ENCODE measurements around the gene ZNF263.

The ZNF263 gene

DNA sequence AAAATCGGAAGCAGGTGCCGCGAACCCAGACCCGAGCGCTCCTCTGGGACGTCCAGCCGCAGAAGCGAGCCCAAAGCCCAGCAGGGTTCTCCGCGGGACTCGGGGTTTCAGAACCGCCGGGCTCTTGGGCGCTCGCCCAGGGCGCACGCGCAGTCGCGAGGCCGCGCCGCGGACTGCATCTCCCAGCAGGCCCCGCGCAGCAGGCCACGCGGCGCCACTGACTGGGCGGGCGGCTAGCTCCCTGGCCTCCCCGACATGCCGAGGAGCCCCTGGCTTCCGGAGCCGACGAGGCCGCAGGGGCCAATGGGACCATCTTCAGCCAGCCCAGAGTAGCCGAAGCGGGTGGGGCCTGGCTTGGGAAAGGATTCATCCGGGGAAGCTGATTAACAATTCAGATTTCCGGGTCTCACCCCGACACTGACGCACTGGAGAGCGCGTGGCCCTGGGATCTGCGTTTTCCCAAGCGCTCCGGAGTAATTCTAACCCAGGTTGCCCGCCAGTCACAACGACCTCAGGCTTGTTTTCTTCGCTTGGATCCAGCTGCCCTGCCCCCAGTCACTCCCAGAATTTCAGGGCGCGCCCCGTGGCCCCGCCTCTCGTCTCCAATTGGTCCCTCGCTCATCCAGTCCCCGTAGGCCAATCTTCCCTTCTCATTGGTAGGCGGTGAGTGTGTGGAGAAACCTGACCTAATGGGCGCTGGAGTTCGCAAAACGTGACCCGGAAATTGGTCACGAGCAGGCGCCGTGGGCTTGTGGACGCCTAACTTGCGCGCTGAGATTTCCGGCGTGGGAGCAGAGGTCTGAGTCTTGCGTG lies at the start of gene ZNF263:
Gene ZNF263, plus strand, starts transcription at position 762 of the 813 bp plus-strand sequence. CDS start 328 bp downstream, outside the sequence.
- DNase-seq: peak; percentile 91

DNA sequence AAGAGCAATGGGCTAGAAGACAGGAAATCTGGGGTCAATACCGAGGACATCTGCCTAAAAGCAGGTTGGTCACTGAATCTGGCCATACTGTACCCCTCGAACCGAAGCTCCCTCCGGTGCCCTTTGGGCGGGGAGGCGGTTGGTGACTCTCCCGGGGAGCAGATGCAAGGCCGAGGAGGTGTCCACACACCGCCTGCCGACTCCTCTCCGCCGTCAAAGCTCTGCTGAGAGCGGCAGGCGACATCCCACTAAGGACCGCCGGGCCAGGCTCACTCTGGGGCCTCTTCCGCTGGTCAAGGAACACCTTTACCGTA lies 48.8 kb upstream of the ZNF263 start:
- no peak for DNase-seq

DNA sequence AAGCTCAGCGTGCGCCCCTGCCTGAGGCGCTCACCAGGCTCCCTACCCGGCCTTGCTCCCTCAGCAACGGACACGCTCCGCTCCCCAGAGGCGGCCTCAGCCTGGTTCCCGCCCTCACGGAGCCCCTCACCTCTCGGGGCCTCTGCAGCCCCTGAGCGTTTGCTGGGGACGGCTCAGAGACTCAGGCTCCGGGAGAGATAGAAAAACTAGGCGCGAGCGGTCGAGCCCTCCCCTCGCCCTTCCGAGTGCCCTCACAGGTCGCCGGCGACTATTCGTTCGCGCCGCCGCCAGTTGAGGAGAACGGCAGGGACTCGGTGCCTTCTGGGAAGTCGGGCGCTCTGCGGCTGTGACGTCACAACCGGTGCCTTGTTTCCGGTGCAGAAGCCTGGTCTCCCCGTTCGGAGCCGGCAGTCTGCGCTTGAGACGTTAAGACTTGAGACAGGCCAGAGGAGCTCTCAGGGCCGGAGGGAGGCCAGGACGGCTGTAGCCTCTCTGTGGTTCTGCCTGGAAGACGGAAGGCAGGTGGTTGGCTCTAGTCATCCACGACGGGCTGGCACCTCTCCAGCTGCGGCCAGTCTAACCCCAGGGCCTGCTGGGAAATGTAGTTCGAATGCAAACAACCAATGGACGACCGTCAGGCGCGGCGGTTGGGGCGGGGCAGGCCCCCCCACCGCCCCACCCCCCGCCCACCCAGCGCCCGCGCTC lies 48.3 kb upstream of the ZNF263 start, which contains the start of gene ZNF200:
Gene ZNF200, minus strand, starts transcription at position 302 of the 705 bp plus-strand sequence. CDS start 1,403 bp downstream, outside the sequence.
- peak; percentile 86 for DNase-seq

DNA sequence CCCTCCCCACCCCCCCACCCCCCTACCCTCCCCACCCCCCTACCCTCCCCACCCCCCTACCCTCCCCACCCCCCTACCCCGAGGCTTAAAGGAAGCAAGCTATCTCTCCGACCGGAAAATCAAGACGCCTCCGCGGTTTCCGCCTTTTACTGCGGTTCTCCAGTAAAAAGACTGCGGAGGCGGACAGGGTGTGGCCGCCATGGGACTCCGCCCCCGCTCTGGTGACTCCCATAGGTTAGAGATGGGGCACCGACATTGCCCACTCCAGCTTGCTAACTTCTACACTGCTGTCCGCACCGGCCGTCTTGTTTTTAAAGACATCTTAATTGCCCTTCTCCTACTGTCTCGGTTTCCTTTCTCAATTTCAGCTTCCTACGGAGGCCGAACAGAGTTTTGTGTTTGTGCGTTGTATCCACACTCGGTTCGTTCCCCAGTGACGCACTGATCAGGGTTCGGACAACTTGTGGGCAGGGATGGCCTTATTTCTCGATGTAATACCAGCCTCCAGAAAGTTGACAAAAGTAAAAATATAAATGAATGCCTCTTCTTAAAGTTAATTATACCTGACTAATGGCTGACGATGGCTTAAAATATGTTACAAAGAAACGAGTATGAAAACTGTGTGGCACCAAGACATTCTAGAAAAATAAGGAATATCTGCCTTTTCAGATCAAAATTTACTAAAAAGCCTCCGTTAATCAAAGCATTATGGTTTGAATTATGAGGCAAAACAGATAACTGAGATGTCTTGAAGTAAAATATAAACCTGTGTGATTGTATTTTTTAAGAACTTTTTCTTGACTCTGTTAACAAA lies 47.2 kb upstream of the ZNF263 start:
- DNase-seq: no peak

DNA sequence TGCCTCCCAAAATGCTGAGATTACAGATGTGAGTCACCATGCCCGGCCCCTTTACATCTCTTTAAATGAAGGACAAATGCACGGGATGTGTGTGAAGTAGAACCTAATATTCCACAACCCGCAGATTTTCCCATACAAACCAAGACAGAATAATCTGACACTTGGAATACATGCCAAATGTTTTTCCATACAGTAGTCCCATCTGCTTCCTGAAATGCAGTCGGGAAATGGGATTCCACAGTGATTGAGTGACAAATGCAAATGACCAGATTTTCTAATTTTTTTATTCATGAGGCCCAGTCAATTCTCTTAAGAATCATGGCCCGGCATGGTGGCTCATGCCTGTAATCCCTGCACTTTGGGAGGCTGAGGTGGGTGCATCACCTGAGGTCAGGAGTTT lies 41.5 kb upstream of the ZNF263 start:
- DNase-seq: no peak

DNA sequence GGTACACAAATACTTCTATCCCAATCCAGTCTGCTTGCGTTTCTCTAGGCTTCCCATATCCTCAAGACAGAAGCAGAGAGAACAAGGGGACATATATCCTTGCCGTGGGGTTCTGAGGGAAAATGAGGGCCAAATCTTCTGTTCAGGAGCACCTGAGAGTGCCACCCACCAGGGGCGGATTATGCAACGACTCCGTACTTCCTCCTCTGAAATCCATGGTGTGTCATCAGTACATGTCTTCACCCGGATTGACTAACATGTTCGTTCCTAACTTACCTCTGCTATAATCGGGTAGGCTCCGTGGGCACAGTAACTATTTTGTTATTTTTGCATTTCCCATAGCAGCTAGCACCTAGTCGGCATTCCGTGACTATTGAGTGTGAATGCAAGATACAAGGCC lies 40.6 kb upstream of the ZNF263 start:
- no peak for DNase-seq

DNA sequence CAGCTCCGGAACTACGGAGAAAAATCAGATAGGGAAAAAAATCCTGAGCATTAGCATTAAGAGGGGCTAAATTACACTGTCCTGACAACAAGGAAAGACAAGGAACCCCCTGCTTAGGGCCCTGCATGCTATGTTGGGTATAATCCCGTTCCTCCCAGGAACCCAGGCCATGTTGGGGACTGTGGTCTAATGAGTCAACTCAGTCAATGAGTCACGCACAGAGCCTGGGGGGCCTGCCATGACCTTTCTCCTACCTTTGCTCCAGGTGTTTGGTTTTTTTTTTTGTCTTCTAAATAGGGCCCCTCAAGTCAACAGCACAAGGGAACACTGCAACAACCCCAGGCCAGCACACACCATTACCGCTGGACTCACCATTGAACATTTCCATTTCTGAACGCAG lies 39.4 kb upstream of the ZNF263 start:
- DNase-seq: no peak

DNA sequence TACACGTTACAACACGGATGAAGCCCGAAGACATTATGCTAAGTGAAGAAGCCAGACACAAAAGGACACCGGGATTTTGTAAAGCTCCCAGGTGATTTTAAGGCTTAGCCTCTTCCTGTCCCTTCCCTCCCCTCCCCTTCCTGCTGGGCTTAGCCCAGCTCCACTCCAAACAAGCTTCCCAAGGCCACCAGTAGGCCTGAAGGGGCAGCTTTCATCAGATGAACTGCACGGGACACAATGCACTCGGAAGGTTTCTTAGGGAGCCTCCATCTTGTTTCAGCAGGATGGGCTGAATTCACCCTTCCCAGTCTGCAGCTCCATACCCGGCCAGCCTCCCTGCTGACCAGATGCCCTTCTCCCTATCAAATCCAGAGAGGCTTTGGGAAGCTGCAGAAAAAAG lies 37.3 kb upstream of the ZNF263 start:
- DNase-seq: no peak

DNA sequence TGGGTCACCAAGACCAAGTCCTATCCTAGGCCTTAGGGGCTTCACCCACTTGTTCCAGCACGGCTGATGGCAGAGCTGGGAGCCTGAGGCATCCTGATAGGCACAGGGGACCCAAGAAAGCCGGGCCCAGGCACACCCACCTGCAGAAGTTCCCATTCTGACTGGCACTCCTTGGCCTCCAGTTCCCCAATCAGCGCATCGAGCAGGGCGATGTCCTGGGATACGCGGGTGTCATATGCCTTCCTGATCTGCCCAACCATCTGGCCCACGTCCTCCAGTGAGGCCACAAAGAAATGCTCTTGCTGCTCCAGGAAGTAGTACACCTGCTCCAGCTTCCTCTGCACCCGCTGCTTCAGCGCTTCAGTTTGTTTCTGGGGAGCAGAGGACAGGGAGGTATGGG lies 36.4 kb upstream of the ZNF263 start:
- DNase-seq: no peak

DNA sequence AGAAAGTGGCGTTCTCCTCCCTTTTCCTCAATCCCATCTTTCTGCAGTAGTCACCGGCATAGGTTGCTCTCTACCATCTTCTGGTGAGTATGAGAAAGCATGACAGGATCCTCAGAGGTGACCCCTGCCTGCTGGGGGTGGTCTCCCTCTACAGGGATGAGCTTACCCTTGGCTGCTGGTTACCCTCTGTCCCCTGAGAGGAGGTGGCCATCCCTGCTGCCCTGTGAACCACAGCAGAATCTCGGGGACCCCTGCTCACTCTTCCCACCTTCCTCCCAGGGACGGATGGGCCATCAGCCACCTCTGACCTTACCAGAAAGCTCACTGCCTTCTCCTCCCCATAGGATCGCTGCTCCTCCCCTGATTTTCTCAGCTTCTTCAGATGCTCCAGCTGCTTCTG lies 34.7 kb upstream of the ZNF263 start:
- DNase-seq: no peak

DNA sequence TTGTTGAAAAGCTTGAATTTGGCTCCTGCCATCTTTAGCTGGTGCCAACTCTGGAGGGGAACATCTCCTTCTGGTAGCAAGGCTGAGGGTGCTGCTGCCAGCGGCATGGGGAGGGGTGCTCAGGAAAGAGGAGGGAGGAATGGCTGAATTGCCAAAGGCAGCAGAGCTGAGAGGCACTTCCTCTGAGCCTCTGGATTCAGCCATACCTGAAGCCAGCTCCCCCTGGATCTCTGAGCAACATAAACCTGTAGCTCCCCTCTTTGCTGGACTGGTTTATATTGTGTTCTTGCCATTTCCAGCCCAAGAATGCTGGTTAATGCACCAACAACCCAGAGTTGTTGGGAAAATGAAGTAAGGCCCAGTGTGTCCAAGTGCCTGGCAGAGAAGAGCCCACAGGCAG lies 34.3 kb upstream of the ZNF263 start:
- DNase-seq: no peak

DNA sequence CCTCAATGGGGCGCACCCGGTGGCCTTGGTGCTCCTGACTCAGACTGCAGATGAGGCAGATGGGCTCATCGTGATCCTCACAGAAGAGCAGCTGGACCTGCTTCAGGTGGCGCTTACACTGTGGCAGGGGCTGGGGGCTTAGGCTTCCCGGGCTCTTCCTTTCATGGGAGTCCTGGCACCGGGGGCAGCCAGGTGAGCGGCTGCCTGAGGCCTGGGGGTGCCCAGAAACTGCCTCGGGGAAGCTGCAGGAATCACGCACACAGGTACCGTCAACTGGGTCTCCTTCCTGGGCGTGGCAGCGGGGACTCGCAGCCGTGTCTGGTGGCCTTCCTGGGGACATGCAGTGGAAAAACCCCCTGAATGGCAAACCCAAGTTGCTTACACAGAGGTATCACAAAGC lies 33.8 kb upstream of the ZNF263 start:
- no peak for DNase-seq

DNA sequence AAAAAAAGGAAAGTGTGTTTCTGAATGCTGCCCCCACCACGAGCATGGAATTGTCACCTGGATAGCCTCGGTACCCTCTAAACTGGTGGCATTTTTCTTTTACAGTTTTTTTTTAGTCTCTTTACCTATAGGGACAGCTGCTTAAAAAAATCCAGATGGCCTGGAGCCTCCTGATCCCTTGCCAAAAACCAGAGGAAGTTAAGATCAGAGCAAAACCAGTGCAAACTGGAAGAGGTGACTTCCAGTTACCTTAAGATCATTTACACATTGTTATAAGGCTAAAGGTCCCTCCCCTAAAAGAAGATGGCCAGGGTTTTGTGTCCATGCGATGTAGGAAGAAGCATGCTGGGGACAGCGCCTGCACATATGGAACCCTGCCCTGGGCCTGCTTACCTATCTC lies 30.3 kb upstream of the ZNF263 start:
- no peak for DNase-seq

DNA sequence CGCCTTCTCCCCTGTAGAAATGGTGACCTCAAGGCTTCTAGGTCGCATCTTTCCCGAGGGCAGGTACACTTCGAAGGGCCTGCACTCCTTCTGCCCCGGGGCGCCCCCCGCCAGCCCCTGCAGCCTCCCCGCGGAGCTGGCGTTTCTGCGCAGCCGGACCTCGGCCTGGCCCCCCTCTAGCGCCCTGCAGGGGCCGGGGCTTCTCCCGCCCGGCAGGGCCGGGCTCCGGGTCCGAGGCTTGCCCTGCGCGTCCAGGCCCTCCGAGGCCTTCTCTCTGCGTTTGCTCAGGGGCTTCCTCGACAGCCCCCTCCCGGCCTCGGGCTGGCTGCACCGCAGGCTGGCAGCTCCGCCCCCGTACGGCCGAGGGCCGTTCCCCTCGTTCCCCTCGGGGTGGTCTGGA lies 29.0 kb upstream of the ZNF263 start:
- DNase-seq: no peak

DNA sequence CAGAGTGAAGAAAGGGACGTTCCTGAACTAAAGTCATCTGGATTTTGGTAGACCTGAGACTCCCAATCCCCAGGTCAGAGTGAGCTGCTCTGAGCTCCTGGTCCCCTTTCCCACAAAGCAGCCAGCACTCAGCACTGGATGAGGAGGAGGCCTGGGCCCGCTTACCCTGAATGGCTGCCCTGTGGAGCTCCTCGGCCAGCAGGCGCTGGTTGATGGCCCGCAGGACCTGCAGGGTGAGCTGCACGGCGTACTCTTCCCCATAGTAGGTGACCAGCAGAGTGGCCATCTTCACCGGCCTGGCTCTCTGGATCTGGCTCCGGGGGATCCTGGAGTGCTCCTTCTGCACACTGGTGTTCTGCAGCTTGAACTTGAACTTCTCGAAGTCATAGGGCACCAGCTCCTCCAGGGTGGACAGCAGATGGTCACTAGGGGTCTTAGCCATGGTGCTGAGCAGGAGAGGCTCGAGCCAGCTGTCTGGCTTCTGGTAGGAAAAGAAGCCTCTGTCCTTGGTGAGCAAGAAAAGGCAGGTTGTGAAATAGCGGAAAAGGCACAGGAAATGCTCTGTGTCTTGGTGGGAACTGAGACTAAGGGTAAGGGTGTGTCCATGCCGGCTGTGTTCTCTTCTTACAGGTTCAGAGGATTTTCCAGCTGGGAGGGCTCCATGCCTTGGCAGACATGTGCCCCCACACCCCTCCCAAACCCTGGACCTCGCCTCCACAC lies 27.0 kb upstream of the ZNF263 start, which contains the start of gene MEFV:
Gene MEFV, minus strand, starts transcription at position 488 of the 720 bp plus-strand sequence. Its CDS starts 46 bp downstream, at position 442.
- DNase-seq: no peak

DNA sequence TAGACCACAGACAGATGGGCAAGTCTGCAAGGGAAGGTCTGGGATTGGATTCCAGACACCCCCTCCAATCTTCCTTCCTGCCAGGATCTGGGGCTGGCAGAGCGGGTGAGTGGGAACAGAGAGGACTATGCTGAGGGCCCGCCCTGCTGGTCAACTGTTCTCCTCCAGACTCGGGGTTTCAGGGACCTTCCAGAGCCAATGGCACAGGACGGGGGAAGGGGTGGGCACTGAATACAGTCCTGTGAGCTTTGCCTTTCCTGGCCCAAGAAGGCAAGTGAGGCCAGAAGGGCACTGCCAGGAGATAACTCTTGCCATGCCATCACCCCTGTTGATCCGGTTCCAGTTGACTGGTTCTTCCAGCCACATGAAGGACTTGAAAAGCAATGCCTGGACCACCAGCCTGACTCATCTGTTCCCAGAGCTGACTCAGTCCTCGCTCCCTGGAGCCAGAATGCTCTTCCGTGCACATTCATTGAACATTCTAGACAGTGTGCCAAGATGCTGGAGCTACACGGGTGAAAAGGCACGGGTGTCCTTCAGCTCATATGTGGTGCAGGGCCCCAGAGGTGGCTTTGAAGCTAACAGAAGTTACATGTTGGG lies 26.3 kb upstream of the ZNF263 start:
- DNase-seq: no peak

DNA sequence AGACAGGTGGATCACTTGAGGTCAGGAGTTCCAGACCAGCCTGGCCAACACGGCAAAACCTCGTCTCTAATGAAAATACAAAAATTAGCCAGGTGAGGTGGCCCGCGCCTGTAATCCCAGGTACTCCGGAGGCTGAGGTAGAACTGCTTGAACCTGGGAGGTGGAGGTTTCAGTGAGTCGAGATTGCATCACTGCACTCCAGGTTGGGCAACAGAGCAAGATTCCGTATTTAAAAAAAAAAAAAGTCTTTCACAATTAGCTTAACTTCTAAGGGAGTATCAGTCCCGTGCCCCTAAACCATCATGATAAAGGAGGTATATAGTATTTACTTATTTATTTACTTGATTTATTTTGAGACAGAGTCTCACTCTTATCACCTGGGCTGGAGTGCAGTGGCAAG lies 23.5 kb upstream of the ZNF263 start:
- no peak for DNase-seq

DNA sequence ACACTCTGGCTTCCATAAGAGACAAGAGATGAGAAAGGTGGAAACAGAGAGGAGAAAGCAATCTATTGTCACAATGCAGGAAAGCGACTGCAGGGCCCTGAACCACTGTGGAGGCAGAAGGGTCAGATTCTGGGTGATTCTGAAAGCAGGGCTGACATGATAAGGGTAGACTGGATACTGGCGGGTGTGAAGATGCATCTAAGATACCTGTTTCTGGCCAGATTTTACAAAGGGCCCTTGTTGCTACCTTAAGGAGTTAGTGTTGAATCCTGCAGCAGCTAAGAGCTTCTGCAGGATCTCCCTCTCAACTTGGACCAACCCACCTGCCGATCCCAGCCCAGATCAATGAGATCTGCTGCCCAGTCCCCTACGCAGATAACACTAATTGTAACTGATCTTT lies 20.8 kb upstream of the ZNF263 start:
- no peak for DNase-seq

DNA sequence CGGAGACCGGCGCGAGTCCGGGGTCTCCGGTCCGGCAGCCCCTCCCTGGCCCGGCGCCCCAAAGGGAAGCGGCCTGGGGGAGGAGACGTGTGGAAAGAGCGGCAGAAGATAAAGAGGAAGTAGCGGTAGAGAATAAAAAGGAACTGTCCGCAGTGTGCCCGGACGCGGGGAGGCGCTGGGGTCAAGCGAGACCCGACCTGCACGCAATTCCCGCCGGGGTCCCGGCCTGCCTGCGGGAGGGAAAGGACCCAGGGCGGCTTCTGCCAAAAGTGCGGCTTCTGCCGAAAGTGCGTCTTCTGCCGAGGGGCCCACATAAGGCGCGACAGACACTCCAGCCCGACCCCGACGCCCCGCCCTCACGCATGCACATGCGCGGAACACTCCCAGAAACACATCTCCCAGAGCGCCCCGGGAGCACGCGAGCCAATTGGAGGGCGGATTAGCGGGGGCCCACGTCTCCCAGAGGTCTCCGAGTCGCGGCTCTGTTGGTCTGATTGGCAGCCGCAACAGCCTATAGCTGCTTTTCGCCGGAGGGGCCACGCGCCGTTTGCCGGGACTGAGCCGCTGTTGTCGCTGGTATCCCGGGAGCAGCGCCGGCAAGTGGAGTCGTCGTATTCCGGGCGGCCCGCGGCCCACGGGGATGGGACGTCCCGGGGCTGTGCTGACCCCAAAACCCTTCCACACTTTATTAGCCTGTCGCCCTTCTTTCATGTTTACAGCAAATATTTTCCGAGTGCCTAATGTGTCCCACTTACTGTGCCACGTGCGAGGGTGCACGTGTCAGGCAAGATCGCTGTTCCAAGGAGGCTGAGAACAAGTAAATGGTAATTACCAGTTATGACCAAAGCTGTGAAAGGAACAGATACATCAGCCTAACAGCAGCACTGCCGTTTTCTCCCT lies 18.9 kb upstream of the ZNF263 start:
- DNase-seq: peak; percentile 91

DNA sequence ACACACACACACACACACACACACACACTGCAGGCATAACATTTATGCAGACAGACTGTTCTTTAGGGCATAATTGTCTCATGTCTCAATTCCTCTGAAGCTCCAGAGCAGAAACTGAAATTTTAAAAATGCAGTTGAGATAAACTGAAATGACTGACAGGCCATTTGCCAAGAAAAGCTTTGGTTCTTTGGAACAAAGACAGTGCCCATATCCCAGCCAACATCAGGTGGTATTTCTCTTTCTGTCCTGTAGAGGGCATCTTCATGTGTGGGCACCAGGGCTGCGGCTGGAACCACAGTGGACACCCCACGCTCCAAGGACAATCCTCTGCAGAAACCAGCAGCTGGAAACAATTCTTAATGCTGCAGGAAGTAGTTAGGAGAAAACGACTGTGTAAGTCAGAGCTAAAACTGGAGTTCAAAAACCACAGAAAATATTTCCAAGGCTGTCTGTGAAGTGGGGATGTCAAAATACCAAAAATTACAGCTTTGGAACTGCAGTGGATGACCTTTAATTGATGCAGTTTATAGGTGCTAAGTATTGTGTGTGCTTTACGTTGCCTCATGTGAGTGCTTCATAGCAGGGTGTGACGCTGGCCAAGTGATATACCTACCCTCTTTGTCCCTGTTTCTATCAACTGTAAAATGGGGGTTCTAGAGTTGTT lies 16.3 kb upstream of the ZNF263 start:
- DNase-seq: peak; percentile 45

DNA sequence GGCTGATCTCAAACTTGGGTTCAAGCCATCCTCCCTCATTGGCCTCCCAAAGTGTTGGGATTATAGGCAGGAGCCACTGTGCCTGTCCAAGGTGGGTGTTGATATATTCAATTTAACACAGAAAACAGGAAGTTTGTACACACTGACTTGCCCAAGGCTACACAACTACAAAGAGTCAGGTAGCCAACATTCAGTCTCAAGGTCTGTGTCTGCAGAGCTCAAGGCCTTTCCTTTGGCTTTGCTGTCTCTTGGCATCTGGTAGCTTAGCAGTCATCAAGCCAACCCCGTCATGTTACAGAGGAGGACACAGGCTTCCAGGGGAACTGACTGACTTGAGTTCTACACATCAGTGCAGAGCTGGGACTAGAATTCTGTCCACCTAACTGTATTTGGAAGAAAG lies 15.0 kb upstream of the ZNF263 start:
- no peak for DNase-seq
